ENCODE results near the gene ISG15.

ISG15 gene

DNA sequence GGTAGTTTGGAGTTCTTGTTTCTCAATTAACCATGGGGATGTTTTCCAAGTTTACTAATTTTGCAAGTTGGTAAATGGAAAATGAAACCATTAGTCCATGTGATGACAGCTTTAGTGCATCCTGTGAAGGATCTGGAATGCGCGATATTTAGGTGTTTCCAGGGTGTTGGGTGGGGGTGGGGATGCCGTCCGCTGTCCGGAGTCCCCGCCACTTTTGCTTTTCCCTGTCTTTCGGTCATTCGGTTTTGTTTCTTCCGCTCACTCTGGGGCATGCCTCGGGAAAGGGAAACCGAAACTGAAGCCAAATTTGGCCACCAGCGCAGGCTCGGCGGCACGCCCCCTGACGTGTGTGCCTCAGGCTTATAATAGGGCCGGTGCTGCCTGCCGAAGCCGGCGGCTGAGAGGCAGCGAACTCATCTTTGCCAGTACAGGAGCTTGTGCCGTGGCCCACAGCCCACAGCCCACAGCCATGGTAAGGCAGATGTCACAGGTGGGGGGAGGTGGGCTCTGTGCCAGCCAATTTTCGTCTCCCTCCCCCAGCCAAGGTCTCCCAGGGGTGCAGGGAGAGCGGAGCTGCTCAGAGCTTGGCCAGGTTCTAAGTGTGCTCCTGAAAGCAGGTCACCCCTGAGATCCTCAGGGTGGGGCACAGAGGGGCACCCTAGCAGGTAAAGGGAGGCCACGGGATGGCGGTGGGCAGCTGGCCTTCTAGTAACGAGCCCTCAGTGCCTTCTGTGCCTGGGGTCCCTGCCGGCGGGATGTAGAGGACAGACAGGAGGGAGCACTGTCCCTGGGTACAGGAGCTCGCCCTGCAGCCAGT is at the start of gene ISG15:
TSS of gene ISG15 (plus strand) at position 393 of the 817 bp plus-strand sequence. CDS start at position 470, 77 bp downstream.
- 0 out of 2 replicates have a peak, but pooled peaks have one; percentile 10 for TF ChIP-seq NFIC (IDR thresholded peaks at IDR 0.05)
- TF ChIP-seq, protein P1, sequence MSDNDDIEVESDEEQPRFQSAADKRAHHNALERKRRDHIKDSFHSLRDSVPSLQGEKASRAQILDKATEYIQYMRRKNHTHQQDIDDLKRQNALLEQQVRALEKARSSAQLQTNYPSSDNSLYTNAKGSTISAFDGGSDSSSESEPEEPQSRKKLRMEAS (IDR thresholded peaks at IDR 0.05), result no peak
- no peak for TF ChIP-seq FOXM1 (IDR thresholded peaks at IDR 0.05; ENCODE audit: borderline replicate concordance, low read depth)

DNA sequence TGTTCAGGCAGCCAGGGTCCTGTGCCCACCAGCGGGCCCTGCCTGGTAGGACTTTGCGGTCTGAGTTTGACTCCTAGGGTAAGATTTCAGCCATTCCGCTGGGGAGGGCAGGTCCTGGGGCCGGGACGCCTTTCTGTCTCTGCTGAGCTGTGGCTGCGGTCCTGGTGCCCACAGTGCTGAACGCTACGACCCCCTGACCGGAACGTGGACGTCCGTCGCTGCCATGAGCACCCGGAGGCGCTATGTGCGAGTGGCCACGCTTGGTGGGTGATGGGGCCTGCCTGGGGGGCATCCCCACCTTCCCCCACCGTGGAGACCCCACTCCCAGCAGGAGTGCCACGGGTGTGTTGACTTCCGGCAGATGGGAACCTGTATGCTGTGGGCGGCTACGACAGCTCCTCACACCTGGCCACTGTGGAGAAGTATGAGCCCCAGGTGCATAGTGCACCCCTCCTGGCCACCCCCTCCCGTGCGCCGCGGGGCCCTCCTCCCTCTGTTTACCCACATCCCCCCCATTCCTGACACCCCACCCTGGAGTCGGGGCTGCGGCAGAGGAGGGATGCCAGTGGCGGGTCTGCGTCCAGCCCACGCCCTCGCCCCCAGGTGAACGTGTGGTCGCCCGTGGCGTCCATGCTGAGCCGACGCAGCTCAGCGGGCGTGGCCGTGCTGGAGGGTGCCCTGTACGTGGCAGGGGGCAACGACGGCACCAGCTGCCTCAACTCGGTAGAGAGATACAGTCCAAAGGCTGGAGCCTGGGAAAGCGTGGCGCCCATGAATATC is 49.4 kb upstream of the ISG15 start:
- no peak for TF ChIP-seq CEBPB (IDR thresholded peaks at IDR 0.05)
- no peak for TF ChIP-seq FOXM1 (IDR thresholded peaks at IDR 0.05; ENCODE audit: borderline replicate concordance, low read depth)
- TF ChIP-seq EGR1 (IDR thresholded peaks at IDR 0.05), result no peak
- no peak for TF ChIP-seq CREB1 (IDR thresholded peaks at IDR 0.05; ENCODE audit: low read depth)
- no peak for TF ChIP-seq YY1 (IDR thresholded peaks at IDR 0.05; ENCODE audit: low read depth)
- TF ChIP-seq, protein P1 (IDR thresholded peaks at IDR 0.05), result no peak

DNA sequence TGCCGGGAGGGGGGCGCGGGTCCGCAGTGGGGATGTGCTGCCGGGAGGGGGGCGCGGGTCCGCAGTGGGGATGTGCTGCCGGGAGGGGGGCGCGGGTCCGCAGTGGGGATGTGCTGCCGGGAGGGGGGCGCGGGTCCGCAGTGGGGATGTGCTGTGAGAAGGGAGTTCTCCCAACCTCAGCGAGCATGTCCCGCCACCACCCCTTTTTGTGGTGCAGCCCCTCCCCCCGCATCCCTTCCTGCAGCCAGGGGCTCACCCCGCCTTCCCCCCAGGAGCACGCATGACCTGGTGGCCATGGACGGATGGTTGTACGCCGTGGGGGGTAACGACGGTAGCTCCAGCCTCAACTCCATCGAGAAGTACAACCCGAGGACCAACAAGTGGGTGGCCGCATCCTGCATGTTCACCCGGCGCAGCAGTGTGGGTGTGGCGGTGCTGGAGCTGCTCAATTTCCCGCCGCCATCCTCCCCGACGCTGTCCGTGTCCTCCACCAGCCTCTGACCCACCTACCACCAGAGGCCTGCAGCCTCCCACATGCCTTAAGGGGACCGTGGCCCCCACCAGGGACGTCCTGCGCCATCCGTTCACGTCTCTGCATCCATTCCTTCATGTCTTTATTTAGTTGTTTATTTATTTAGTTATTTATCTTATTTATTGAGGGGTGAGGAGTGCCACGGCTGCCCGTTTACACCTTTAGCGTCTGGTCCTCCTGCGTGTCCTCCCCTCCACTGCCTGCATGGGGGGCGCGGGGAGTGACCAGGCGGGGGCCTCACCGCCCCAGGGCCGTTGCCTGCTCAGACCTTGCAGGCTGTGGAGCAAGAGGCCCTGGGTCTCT is 48.4 kb upstream of the ISG15 start:
- TF ChIP-seq ZBTB7A (IDR thresholded peaks at IDR 0.05; ENCODE audit: low read depth), result no peak
- TF ChIP-seq TEAD4 (IDR thresholded peaks at IDR 0.05), result no peak

DNA sequence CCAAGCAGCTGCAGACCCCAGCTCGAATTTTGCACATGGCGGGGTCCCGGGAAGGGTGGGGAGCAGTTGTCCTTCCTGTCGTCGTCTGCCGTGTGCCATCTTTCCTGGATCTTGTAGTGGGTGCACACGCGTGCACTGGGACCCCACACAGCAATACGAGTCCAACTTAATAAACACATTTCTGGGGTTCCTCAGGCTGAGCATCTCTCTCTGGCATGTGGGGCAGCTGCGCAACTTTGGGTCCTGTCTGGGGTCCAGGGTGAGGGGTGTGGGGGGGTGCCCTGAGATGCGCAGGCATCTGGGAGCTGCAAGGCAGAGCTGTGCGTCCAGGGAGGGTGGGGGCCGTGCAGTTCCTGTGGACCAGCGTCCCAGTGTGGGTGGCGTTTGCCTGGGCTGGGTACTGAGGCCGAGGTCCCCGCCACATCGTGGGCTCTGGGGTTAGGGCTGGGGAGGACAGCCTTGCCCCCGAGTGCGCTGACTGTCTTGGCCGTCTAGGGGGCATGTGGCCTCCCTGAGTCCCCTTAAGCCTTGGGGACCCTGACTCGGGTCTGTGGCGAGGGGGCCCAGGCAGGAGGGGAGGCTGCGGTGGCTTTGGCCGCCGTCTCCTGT is 47.7 kb upstream of the ISG15 start:
- TF ChIP-seq EGR1 (IDR thresholded peaks at IDR 0.05) (no peak), NFIC (IDR thresholded peaks at IDR 0.05) (no peak), YY1 (IDR thresholded peaks at IDR 0.05; ENCODE audit: low read depth) (no peak), TEAD4 (IDR thresholded peaks at IDR 0.05) (no peak), CEBPB (IDR thresholded peaks at IDR 0.05) (no peak), FOXM1 (IDR thresholded peaks at IDR 0.05; ENCODE audit: borderline replicate concordance, low read depth) (no peak), TCF12 (IDR thresholded peaks at IDR 0.05; ENCODE audit: low read depth) (no peak), CREB1 (IDR thresholded peaks at IDR 0.05; ENCODE audit: low read depth) (no peak), RAD21 (IDR thresholded peaks at IDR 0.05; ENCODE audit: low read depth) (no peak), TAF1 (IDR thresholded peaks at IDR 0.05; ENCODE audit: low read depth) (no peak), ZBTB7A (IDR thresholded peaks at IDR 0.05; ENCODE audit: low read depth) (no peak), EP300 (IDR thresholded peaks at IDR 0.05; ENCODE audit: borderline replicate concordance) (no peak)
- TF ChIP-seq, protein P2, sequence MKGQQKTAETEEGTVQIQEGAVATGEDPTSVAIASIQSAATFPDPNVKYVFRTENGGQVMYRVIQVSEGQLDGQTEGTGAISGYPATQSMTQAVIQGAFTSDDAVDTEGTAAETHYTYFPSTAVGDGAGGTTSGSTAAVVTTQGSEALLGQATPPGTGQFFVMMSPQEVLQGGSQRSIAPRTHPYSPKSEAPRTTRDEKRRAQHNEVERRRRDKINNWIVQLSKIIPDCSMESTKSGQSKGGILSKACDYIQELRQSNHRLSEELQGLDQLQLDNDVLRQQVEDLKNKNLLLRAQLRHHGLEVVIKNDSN (IDR thresholded peaks at IDR 0.05), result no peak
- TF ChIP-seq, protein P1 (IDR thresholded peaks at IDR 0.05), result no peak
- TF ChIP-seq, protein P3, sequence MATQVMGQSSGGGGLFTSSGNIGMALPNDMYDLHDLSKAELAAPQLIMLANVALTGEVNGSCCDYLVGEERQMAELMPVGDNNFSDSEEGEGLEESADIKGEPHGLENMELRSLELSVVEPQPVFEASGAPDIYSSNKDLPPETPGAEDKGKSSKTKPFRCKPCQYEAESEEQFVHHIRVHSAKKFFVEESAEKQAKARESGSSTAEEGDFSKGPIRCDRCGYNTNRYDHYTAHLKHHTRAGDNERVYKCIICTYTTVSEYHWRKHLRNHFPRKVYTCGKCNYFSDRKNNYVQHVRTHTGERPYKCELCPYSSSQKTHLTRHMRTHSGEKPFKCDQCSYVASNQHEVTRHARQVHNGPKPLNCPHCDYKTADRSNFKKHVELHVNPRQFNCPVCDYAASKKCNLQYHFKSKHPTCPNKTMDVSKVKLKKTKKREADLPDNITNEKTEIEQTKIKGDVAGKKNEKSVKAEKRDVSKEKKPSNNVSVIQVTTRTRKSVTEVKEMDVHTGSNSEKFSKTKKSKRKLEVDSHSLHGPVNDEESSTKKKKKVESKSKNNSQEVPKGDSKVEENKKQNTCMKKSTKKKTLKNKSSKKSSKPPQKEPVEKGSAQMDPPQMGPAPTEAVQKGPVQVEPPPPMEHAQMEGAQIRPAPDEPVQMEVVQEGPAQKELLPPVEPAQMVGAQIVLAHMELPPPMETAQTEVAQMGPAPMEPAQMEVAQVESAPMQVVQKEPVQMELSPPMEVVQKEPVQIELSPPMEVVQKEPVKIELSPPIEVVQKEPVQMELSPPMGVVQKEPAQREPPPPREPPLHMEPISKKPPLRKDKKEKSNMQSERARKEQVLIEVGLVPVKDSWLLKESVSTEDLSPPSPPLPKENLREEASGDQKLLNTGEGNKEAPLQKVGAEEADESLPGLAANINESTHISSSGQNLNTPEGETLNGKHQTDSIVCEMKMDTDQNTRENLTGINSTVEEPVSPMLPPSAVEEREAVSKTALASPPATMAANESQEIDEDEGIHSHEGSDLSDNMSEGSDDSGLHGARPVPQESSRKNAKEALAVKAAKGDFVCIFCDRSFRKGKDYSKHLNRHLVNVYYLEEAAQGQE (IDR thresholded peaks at IDR 0.05; ENCODE audit: low read depth), result no peak

DNA sequence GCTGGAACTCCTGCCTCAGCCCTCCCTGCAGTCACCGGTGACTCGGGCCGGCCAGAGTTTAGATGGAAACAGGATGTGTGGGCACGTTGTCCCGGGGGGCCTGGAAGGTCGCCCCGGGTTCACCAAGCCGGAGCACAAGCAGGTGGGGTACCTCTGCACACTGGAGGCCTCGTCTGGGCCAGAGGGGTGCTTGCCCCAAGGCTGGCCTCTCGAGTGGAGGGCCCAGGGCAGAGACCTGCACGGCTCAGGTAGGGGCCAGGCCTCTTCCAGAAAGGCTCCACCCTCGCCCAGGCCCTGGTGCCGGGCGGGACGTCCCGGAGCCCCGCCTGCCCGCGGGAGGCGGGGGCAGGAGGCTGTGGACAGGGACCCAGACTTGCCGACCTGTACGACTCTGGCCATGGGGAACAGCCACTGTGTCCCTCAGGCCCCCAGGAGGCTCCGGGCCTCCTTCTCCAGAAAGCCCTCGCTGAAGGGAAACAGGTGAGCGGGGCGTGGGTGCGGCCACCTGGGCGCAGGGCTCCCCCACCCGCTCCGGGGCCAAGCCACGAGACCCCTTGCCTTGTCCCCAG is 47.1 kb upstream of the ISG15 start, which contains the start of gene PLEKHN1:
TSS of gene PLEKHN1 (plus strand) at position 348 of the 569 bp plus-strand sequence. CDS start at position 398, 50 bp downstream.
- TF ChIP-seq, protein P1 (IDR thresholded peaks at IDR 0.05), result no peak
- 0 out of 2 replicates have a peak, but pooled peaks have one; percentile 7 for TF ChIP-seq TAF1 (IDR thresholded peaks at IDR 0.05; ENCODE audit: low read depth)

DNA sequence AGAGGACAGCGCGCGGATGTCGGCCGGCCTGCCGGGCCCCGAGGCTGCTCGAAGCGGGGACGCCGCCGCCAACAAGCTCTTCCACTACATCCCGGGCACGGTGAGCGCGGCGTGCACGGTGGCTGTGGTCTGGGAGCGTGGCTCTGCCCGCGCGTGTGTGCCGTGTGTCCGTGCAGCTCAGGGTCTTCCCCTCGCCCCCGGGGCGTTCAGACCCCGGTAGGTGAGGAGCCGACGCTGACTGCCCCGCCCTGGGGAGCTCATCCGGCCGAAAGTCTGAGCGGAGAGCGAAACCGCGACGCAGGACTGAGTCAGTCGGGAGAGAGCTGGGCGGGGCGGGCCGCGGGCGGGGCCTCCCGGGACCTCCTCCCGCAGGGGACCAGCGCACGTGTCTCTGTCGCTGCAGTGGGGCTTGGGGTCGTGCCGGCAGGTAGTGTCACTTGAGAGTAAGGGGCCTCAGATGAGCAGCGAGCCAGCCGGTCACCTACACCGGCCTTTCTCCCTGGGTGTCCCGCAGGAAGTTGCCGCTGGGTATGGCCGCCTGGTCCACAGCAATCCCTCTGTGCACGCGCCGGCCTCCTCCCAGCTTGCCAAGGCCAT is 46.5 kb upstream of the ISG15 start:
- TF ChIP-seq, protein P2 (IDR thresholded peaks at IDR 0.05), result peak; percentile 54; the same call in 1 of the 2 replicates
- TF ChIP-seq ZBTB7A (IDR thresholded peaks at IDR 0.05; ENCODE audit: low read depth) (peak; percentile 50; the same call in 1 of the 2 replicates), CEBPB (IDR thresholded peaks at IDR 0.05) (no peak)
- TF ChIP-seq, protein P1 (IDR thresholded peaks at IDR 0.05), result peak; percentile 71; the same call in 1 of the 2 replicates

Measured in Ishikawa (cell line).